IPS DF 6.9 (cell line): ENCODE results near the gene SLC12A2.
A peak's percentile ranks its signal among the peaks of the same experiment; 100 is the strongest.

Source experiments
- DNase-seq: peaks from one replicate; pipeline ENCODE4 v3.0.0-alpha.2; 2013; ENCODE audit warnings: low read depth, low spot score
- H3K27ac ChIP-seq: one replicate; pipeline ENCODE4 v1.5.1; 2013; ENCODE audit warnings: low read length, control low read depth
- H3K27me3 ChIP-seq: 2 replicates; pipeline ENCODE4 v1.6.1; 2013; ENCODE audit warnings: mild to moderate bottlenecking, low read length; ENCODE audit not compliant: control insufficient read depth, insufficient read depth
- H3K36me3 ChIP-seq: 2 replicates; pipeline ENCODE4 v1.6.1; 2013; ENCODE audit warnings: low read length; ENCODE audit not compliant: control insufficient read depth, insufficient read depth
- H3K4me1 ChIP-seq: 2 replicates; pipeline ENCODE4 v1.6.1; 2013; ENCODE audit warnings: low read length; ENCODE audit not compliant: control insufficient read depth, insufficient read depth
- H3K4me3 ChIP-seq: 2 replicates; pipeline ENCODE4 v1.5.1; 2013; ENCODE audit warnings: mild to moderate bottlenecking, low read length
- H3K9me3 ChIP-seq: 2 replicates; pipeline ENCODE4 v1.6.1; 2013; ENCODE audit warnings: low read length, inconsistent platforms; ENCODE audit not compliant: control insufficient read depth, insufficient read depth
- WGBS: extraction: QIAGEN DNeasy Blood & Tissue Kit; methylation state at CpG from one replicate; pipeline ENCODE4 v1.1.7; 2013; ENCODE audit warnings: mixed read lengths, missing lambda C conversion rate; ENCODE audit not compliant: insufficient read length, insufficient coverage; 5-methylcytosine and 5-hydroxymethylcytosine counted together

SLC12A2 gene

GRCh38 chr5:128083033-128083810 lies at the start of gene SLC12A2:
Gene SLC12A2, plus strand, starts transcription at chr5:128083766. Its CDS starts 189 bp downstream, at chr5:128083955.
- H3K9me3 ChIP-seq, result no peaks in the 10 kb centered on the region
- DNase-seq, result peak; percentile 73
- H3K27me3 ChIP-seq, result peaks cover 4% of the 10 kb centered on the region; the same call in 1 of the 2 replicates
- H3K4me1 ChIP-seq, result no peaks in the 10 kb centered on the region
- WGBS, result no CpG with 5 or more reads among the region's 104 CpGs
- H3K4me3 ChIP-seq, result peak within 1 kb of the TSS; percentile 91
- H3K27ac ChIP-seq, result no peak within 1 kb of the TSS
- H3K36me3 ChIP-seq, result no peaks in the 10 kb centered on the region

GRCh38 chr5:128035689-128036088 lies 47.9 kb upstream of the SLC12A2 start:
- H3K9me3 ChIP-seq, result no peaks in the 10 kb centered on the region
- no peak overlapping the region for H3K4me3 ChIP-seq
- no peaks in the 10 kb centered on the region for H3K36me3 ChIP-seq
- DNase-seq, result no peak
- H3K4me1 ChIP-seq, result no peaks in the 10 kb centered on the region
- no CpG with 5 or more reads among the region's 4 CpGs for WGBS
- no peaks in the 10 kb centered on the region for H3K27me3 ChIP-seq
- H3K27ac ChIP-seq, result no peak overlapping the region

GRCh38 chr5:128036950-128037349 lies 46.6 kb upstream of the SLC12A2 start:
- Histone ChIP-seq H3K4me3 (no peak overlapping the region), H3K9me3 (no peaks in the 10 kb centered on the region), H3K4me1 (no peaks in the 10 kb centered on the region), H3K36me3 (no peaks in the 10 kb centered on the region), H3K27ac (no peak overlapping the region), H3K27me3 (no peaks in the 10 kb centered on the region)
- WGBS, result no CpG with 5 or more reads among the region's 1 CpG
- no peak for DNase-seq

- Histone ChIP-seq H3K36me3 (no peaks in the 10 kb centered on the region), H3K27ac (no peak overlapping the region)
- no peak for DNase-seq
These were observed 44.9 kb upstream of the SLC12A2 start for GRCh38 chr5:128038643-128039042.

GRCh38 chr5:128040927-128041326 lies 42.6 kb upstream of the SLC12A2 start:
- H3K36me3 ChIP-seq, result no peaks in the 10 kb centered on the region
- DNase-seq, result no peak
- H3K27ac ChIP-seq, result no peak overlapping the region
- no peak overlapping the region for H3K4me3 ChIP-seq
- H3K27me3 ChIP-seq, result no peaks in the 10 kb centered on the region
- H3K4me1 ChIP-seq, result no peaks in the 10 kb centered on the region
- no CpG with 5 or more reads among the region's 1 CpG for WGBS
- no peaks in the 10 kb centered on the region for H3K9me3 ChIP-seq

More at GRCh38 chr5:128038643-128039042, 44.9 kb upstream of the SLC12A2 start:
- Histone ChIP-seq H3K4me3 (no peak overlapping the region), H3K4me1 (no peaks in the 10 kb centered on the region), H3K9me3 (no peaks in the 10 kb centered on the region), H3K27me3 (no peaks in the 10 kb centered on the region)

GRCh38 chr5:128052780-128053179 lies 30.8 kb upstream of the SLC12A2 start:
- H3K27ac ChIP-seq, result no peak overlapping the region

GRCh38 chr5:128053291-128053954 lies 30.1 kb upstream of the SLC12A2 start:
- Histone ChIP-seq H3K4me3 (no peak overlapping the region), H3K36me3 (no peaks in the 10 kb centered on the region), H3K27ac (no peak overlapping the region), H3K9me3 (no peaks in the 10 kb centered on the region), H3K4me1 (no peaks in the 10 kb centered on the region), H3K27me3 (no peaks in the 10 kb centered on the region)
- WGBS, result no CpG with 5 or more reads among the region's 3 CpGs
- no peak for DNase-seq

More at GRCh38 chr5:128052780-128053179, 30.8 kb upstream of the SLC12A2 start:
- H3K4me1 ChIP-seq, result no peaks in the 10 kb centered on the region
- H3K9me3 ChIP-seq, result no peaks in the 10 kb centered on the region
- no peaks in the 10 kb centered on the region for H3K27me3 ChIP-seq
- no peak overlapping the region for H3K4me3 ChIP-seq
- no peaks in the 10 kb centered on the region for H3K36me3 ChIP-seq
- no peak for DNase-seq

- Histone ChIP-seq H3K9me3 (no peaks in the 10 kb centered on the region), H3K4me1 (no peaks in the 10 kb centered on the region), H3K27me3 (no peaks in the 10 kb centered on the region), H3K4me3 (no peak overlapping the region), H3K36me3 (no peaks in the 10 kb centered on the region), H3K27ac (no peak overlapping the region)
- no peak for DNase-seq
- no CpG with 5 or more reads among the region's 1 CpG for WGBS
These were observed 22.8 kb upstream of the SLC12A2 start for GRCh38 chr5:128060644-128061385.

GRCh38 chr5:128062172-128062746 lies 21.3 kb upstream of the SLC12A2 start:
- H3K36me3 ChIP-seq, result no peaks in the 10 kb centered on the region
- H3K4me1 ChIP-seq, result no peaks in the 10 kb centered on the region
- no peak overlapping the region for H3K4me3 ChIP-seq
- no peaks in the 10 kb centered on the region for H3K27me3 ChIP-seq
- no peak for DNase-seq
- H3K27ac ChIP-seq, result no peak overlapping the region
- no CpG with 5 or more reads among the region's 4 CpGs for WGBS
- H3K9me3 ChIP-seq, result no peaks in the 10 kb centered on the region

- H3K9me3 ChIP-seq, result no peaks in the 10 kb centered on the region
- H3K4me3 ChIP-seq, result no peak overlapping the region
- DNase-seq, result no peak
- H3K4me1 ChIP-seq, result no peaks in the 10 kb centered on the region
- H3K27ac ChIP-seq, result no peak overlapping the region
- no peaks in the 10 kb centered on the region for H3K27me3 ChIP-seq
- no peaks in the 10 kb centered on the region for H3K36me3 ChIP-seq
These were observed 9.4 kb upstream of the SLC12A2 start for GRCh38 chr5:128074171-128074570.
